CD4-positive, alpha-beta T cell treated with Interleukin-2 at 100 ng/mL for 4 hours (primary cell): Measurements from ENCODE around the gene FBXO5.
"Not testable (repeated sequence)": the region's sequence is repeated elsewhere in the genome, so short reads cannot be mapped to it uniquely, and the experiment has no call there.

Experiments
- DNase-seq: peaks from one replicate; pipeline ENCODE4 v3.0.0-alpha.2; 2020; ENCODE audit warnings: low spot score

The FBXO5 gene, protein sequence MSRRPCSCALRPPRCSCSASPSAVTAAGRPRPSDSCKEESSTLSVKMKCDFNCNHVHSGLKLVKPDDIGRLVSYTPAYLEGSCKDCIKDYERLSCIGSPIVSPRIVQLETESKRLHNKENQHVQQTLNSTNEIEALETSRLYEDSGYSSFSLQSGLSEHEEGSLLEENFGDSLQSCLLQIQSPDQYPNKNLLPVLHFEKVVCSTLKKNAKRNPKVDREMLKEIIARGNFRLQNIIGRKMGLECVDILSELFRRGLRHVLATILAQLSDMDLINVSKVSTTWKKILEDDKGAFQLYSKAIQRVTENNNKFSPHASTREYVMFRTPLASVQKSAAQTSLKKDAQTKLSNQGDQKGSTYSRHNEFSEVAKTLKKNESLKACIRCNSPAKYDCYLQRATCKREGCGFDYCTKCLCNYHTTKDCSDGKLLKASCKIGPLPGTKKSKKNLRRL

DNA sequence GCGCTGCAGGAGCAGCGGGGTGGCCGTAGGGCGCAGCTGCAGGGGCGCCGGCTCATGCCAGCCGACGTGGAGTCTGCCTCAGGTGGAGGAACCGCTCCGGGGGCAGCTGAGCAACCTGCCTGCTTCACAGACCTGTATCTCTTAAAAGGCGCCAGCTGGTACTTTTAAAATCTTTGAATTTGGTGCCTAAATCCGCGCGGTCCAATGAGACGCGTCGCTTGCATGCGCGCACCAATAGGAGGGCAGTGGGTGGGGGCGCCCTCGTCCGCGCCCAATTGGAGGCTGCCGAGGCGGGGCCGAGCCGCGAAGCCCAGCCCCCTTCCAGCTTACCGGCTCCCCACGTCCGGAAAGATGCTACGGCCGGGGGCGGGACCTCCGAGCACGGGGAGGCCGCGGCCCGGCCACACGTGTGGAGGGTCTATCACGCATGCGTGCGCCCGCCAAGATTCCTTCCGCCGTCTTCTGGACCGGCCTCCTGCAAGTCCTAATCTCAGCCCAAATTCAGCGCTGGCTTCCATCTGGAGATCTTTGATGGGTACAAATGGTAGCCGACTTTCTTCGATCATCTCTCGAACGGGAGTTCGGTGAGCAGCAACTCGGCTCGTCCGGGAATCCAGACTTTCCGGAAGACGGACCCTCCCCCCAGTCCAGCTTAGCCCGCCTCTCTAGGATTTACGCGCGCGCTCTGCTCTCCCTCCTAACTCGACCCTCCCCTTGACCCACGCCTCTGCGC lies at the start of gene FBXO5:
Gene FBXO5 (minus strand): TSS at position 138 of the 733 bp plus-strand sequence. CDS start 82 bp downstream, at position 56.
- peak; percentile 97 for DNase-seq

DNA sequence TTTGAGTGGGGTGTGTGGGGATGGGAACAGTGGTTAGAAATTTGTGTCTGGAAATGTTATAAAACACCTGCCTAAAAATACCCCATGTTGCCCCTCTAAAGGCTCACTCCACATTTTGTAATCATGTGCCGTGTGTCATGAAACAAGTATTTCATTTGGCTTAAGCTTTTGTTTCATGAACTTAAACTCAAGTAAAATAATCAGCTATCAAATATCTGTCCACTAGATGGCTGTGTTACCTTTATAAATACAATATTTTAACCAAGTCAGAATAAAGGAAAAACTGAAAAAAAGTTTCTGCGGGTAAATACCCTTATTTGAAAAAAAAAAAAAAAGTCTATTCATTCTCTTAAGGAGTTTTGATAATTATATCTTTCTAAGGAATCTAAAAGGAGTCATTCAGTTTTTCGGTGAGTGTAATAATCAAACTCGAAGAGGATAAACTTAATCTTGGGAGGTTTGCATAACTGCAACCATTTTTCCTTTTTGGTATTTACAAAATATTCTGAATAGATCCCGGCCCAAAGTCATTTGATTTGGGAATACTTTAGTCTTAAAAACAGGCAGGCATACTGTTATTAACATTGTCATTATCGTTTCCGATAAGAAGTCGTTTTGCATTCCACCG lies 49.5 kb upstream of the FBXO5 start:
- DNase-seq: no peak

GRCh38 chr6:153031335-153031955 lies 48.6 kb upstream of the FBXO5 start:
- DNase-seq: no peak

DNA sequence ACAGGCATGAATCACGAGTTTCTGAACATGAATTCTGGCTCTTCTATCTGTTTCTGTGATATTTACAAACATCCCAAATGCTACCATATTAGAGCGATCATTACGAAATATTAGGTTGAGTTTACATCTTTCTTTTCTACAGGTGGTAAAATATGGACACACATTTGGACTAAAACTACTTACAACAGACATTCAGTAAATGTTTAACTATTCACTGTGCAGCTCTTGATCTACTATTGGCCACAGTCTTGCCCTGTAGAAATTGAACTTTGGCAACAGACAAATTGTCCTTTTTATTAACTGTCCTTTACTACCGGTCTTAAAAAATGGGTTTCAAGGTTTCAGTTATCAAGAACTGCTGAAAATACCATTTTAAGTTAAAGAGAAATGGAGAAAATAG lies 46.1 kb upstream of the FBXO5 start:
- DNase-seq: no peak

GRCh38 chr6:153028286-153028685 lies 45.4 kb upstream of the FBXO5 start:
- DNase-seq: no peak

- no peak for DNase-seq
Measured at GRCh38 chr6:153027480-153027879, 44.6 kb upstream of the FBXO5 start.

GRCh38 chr6:153024709-153025017 lies 41.8 kb upstream of the FBXO5 start:
- no peak for DNase-seq

DNA sequence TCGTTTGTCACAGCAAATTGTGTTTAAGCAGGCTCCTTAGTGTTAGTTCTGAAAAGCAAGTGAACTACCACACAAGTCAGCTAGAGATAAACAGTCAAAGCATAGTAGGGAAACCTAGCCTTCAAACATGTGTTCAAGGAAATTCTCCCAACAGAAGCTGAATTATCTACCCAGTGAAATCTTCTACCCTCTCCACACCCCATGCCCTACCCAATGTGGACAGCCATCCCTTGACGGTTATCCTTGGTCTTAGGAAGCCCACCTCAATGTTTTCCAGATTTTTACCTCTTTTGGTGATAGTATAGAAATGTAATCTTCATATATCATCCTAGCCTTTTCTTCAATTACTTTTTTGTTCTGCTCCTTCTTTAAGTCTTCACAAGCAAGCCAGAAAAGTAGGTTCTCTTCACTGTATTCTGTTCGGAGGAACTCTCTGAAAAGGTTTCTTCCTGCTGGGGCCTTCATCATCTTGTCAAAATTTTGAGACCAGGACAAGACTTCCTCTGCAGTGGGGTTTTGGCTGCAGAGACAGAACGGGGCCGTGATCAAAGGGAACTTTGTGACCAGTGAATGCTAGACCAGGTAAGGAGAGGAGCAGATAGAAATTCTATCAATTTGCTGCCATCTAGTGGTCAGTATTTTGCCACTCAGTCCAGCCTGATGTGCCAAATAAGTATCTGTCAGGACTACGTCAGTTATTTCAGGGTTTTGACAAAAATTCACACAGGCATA lies 41.3 kb upstream of the FBXO5 start:
- peak; percentile 75 for DNase-seq

DNA sequence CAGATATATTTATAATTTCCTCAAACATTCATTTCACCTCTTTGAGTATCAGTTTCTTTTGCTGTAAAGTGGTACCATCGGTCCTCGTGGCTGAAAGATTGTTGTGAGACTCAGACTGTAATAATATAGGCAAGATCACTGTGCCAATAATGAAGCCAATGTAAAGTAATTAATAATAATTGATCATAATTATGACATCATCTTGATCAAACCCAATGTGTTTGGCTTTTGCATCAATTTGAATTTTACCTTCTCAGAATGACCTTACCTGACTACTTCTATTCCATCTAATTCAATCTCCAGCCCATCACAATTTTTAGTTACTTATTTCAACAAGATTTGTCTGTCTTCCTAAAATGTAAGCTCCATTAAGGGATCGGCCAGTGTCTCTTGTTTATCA lies 35.5 kb upstream of the FBXO5 start:
- DNase-seq: no peak

DNA sequence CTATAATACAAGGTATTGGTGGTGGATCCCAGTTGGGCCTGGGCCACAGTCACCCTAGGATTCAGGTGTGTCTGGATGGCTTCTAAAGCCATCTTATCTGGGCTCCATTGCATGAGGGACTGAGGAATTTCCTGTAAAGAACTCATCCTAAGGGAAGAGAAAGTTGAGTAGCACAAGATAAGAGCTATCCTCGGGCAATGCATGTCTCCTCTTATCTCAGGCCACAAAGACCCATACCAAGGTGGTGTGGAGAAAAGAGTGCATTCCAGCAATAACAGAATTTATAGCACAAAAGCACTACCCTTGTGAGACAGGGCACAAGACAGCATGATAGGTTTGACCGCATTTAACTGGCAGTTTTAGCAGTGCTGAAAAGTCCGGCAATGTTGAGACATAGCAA lies 34.0 kb upstream of the FBXO5 start:
- no peak for DNase-seq

DNA sequence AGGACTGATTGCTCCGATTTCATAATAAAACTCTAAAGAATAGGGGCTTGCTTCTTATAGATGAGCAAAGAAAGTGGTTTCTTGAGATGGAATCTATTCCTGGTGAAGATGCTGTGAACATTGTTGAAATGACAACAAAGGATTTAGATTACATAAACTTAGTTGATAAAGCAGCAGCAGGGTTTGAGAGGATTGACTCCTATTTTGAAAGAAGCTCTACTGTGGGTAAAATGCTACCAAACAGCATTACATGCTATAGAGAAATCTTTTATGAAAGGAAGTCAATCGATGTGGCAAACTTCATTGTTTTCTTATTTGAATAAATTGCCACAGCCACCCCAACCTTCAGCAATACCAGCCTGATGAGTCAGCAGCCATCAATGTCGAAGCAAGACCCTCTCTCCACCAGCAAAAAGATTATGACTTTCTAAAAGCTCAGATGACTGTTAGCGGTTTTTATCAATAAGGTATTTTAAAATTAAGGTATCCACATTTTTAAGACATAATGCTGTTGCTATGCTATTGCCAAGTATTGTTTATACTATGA lies 32.3 kb upstream of the FBXO5 start:
- DNase-seq: no peak

GRCh38 chr6:153013438-153013837 lies 30.6 kb upstream of the FBXO5 start:
- DNase-seq: no peak

- no peak for DNase-seq
Measured at GRCh38 chr6:153012856-153013255, 30.0 kb upstream of the FBXO5 start.

- no peak for DNase-seq
Measured at GRCh38 chr6:153003366-153003690, 20.5 kb upstream of the FBXO5 start.

DNA sequence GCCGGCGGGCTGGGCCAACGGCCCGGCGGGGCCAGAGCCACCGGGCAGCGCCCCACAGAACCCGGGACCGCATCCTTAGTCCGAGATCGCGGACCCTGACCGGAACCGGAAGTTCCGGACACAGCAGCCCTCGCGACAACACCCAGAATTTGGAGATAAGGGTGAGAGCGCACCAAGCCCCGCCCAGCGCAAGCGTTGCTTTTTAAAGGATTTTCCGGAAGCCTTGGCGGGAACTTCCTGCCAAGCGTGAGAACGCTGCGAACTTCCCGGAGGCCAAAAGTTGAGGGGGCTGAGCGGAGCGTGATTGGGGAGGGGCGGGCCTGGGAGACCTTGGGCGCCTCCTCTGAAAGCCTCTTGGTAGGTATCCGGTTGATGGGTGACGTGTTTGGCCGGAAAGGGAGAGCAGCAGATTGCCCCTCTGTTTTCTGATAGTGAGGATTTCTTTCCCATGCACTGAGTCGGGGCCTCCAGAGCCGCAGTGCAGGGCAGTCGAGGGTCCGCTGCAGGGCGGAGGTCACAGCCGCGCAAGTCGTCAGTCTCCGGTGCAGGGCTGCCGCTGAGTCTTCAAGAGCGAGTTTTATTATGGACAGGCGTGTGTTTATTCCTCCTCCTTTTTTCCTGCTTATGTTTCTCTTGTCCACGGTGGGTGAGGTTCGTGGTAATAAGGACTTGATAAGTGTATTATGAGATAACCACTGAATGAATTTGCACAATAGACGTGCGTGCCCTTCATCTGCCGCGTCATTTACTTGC lies 19.9 kb upstream of the FBXO5 start, which contains the start of gene MTRF1L:
Gene MTRF1L (minus strand): TSS at position 97 of the 753 bp plus-strand sequence. CDS start 24 bp downstream, at position 73.
- peak; percentile 89 for DNase-seq

DNA sequence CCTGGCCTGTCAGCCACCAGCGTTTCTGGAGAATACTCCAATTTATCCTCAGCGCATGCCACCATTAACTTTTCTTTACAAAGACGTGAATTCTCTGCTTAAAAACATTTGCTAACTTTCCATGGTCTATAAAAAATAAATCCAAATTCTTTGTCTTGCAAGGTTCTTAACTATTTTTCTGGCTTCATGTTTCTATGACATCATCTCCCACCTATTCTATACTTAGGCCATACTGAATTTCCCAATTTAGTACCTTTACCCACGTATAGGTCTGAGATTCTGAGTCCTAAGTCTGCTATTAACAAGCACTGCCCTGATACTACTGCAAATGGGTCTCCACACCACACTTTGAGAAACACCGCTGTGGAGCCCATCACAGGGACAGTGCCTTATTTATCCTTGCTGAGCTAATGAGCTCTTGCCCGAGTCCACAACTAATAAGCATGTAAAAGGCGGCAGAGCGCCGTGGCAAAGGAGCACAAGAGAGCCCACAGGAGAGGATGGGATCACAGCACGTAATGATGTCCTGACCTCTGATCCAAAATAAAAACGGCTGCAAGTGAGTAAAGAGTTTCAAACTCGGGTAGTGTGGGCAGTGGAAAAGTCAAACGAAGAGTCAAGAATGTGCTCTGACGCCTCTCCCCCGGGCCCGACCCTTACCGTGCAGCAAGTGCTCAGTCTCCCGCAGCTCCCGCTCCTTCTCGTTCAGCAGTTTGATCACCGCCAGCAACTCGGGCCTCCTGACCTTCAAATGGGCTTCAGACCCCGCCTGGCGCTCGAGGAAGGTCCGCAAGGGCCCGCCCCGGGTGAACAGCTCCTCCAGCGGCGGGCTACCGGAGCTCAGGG lies 19.1 kb upstream of the FBXO5 start:
- DNase-seq: peak; percentile 8

DNA sequence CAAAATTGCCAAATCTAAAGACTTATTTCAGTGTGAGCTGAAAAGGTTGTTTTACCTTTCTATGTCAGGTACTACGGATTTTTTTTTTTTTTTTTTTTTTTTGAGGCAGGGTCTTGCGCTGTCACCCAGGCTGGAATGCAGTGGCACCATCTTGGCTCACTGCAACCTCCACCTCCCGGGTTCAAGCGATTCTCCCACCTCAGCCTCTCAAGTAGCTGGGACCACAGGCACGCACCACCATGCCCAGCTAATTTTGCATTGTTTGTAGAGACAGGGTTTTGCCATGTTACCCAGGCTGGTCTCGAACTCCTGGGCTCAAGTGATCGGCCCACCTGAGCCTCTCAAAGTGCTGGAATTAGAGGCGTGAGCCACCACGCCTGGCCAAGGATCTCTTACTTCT lies 17.9 kb upstream of the FBXO5 start:
- not testable (repeated sequence) for DNase-seq

DNA sequence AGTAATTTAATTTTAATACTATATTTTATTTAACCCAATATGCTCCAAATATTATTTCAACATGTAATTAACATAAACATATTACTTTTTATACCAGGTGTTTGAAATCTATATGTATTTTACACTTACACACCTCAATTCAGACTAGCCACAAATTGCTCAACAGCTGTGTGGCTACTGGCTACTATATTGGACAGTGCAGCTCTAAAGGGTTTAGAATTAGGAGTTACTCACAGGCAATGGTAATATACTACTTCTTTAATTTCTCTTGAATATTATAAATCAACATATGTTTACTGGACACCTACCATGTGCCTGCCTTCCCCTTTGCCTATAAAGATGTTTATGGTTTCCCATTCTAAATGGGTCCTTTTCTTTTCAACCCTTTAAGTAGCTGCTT lies 17.4 kb upstream of the FBXO5 start:
- DNase-seq: no peak

- DNase-seq: not testable (repeated sequence)
Measured at GRCh38 chr6:152999538-152999937, 16.7 kb upstream of the FBXO5 start.

DNA sequence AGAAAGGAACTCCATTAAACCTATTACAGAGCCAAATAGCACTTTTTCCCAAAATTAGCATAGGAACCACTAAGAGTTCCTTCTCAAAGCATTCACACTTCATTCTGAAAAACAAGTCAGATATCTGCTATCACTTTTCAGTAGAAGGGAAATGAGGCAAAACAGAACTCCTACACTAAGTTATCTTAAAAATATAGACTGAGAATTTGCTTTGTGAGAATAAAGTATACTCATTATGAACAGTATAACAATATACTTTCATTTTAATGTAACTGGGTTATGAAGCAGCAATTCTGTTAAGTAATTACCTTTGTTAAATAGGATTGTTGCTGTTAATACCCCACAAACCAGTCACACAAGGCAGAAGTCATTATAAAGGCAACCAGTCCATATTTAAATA lies 11.0 kb upstream of the FBXO5 start:
- no peak for DNase-seq
